ENCODE data around the gene CARD6.
A peak's percentile ranks its signal among the peaks of the same experiment; 100 is the strongest.

Gene CARD6

GRCh38 chr5:40909264-40909663 lies 68.1 kb downstream of the CARD6 start, which contains the start of gene C7:
Gene C7 (plus strand): TSS chr5:40909497. CDS start chr5:40909611, 114 bp downstream.
- TF ChIP-seq PPARA (CRISPR knock-in tag; IDR thresholded peaks at IDR 0.05; ENCODE audit: borderline replicate concordance) (no peak), ZC3H10 (CRISPR knock-in tag; IDR thresholded peaks at IDR 0.05) (no peak), SNAI2 (CRISPR knock-in tag; IDR thresholded peaks at IDR 0.05) (0 out of 2 replicates have a peak, but pooled peaks have one; percentile 46), TCF4 (CRISPR knock-in tag; IDR thresholded peaks at IDR 0.05; ENCODE audit: borderline replicate concordance) (peak; percentile 82), RARB (CRISPR knock-in tag; IDR thresholded peaks at IDR 0.05) (no peak), GLIS3 (CRISPR knock-in tag; IDR thresholded peaks at IDR 0.05) (no peak), ESRRG (CRISPR knock-in tag; IDR thresholded peaks at IDR 0.05) (no peak), ZNF565 (CRISPR knock-in tag; conservative IDR thresholded peaks at IDR 0.05; ENCODE audit: low read depth) (no peak), CSDC2 (CRISPR knock-in tag; IDR thresholded peaks at IDR 0.05) (no peak), ZFP3 (CRISPR knock-in tag; IDR thresholded peaks at IDR 0.05) (no peak), ZNF8 (CRISPR knock-in tag; IDR thresholded peaks at IDR 0.05) (no peak), TSHZ2 (CRISPR knock-in tag; IDR thresholded peaks at IDR 0.05) (no peak), ZNF70 (CRISPR knock-in tag; IDR thresholded peaks at IDR 0.05) (no peak)
- TF ChIP-seq, protein P1, sequence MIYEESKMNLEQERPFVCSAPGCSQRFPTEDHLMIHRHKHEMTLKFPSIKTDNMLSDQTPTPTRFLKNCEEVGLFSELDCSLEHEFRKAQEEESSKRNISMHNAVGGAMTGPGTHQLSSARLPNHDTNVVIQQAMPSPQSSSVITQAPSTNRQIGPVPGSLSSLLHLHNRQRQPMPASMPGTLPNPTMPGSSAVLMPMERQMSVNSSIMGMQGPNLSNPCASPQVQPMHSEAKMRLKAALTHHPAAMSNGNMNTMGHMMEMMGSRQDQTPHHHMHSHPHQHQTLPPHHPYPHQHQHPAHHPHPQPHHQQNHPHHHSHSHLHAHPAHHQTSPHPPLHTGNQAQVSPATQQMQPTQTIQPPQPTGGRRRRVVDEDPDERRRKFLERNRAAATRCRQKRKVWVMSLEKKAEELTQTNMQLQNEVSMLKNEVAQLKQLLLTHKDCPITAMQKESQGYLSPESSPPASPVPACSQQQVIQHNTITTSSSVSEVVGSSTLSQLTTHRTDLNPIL (CRISPR knock-in tag; IDR thresholded peaks at IDR 0.05; ENCODE audit: low read depth) = no peak
- TF ChIP-seq, protein P2, sequence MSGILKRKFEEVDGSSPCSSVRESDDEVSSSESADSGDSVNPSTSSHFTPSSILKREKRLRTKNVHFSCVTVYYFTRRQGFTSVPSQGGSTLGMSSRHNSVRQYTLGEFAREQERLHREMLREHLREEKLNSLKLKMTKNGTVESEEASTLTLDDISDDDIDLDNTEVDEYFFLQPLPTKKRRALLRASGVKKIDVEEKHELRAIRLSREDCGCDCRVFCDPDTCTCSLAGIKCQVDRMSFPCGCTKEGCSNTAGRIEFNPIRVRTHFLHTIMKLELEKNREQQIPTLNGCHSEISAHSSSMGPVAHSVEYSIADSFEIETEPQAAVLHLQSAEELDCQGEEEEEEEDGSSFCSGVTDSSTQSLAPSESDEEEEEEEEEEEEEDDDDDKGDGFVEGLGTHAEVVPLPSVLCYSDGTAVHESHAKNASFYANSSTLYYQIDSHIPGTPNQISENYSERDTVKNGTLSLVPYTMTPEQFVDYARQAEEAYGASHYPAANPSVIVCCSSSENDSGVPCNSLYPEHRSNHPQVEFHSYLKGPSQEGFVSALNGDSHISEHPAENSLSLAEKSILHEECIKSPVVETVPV (CRISPR knock-in tag; IDR thresholded peaks at IDR 0.05) = no peak
- TF ChIP-seq, protein P3, sequence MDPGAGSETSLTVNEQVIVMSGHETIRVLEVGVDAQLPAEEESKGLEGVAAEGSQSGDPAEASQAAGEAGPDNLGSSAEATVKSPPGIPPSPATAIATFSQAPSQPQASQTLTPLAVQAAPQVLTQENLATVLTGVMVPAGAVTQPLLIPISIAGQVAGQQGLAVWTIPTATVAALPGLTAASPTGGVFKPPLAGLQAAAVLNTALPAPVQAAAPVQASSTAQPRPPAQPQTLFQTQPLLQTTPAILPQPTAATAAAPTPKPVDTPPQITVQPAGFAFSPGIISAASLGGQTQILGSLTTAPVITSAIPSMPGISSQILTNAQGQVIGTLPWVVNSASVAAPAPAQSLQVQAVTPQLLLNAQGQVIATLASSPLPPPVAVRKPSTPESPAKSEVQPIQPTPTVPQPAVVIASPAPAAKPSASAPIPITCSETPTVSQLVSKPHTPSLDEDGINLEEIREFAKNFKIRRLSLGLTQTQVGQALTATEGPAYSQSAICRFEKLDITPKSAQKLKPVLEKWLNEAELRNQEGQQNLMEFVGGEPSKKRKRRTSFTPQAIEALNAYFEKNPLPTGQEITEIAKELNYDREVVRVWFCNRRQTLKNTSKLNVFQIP (CRISPR knock-in tag; IDR thresholded peaks at IDR 0.05; ENCODE audit: borderline replicate concordance, low read depth) = no peak
- TF ChIP-seq, protein P4, sequence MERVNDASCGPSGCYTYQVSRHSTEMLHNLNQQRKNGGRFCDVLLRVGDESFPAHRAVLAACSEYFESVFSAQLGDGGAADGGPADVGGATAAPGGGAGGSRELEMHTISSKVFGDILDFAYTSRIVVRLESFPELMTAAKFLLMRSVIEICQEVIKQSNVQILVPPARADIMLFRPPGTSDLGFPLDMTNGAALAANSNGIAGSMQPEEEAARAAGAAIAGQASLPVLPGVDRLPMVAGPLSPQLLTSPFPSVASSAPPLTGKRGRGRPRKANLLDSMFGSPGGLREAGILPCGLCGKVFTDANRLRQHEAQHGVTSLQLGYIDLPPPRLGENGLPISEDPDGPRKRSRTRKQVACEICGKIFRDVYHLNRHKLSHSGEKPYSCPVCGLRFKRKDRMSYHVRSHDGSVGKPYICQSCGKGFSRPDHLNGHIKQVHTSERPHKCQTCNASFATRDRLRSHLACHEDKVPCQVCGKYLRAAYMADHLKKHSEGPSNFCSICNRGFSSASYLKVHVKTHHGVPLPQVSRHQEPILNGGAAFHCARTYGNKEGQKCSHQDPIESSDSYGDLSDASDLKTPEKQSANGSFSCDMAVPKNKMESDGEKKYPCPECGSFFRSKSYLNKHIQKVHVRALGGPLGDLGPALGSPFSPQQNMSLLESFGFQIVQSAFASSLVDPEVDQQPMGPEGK (CRISPR knock-in tag; IDR thresholded peaks at IDR 0.05; ENCODE audit: borderline replicate concordance) = no peak
- peak; percentile 19; the same call in 1 of the 3 replicates for ATAC-seq

- no peak for ATAC-seq
- TF ChIP-seq ESRRG (CRISPR knock-in tag; IDR thresholded peaks at IDR 0.05) = no peak
- TF ChIP-seq BACH2 (CRISPR knock-in tag; IDR thresholded peaks at IDR 0.05; ENCODE audit: borderline replicate concordance) = no peak
- TF ChIP-seq, protein P4 (CRISPR knock-in tag; IDR thresholded peaks at IDR 0.05; ENCODE audit: borderline replicate concordance) = no peak
These were observed 68.6 kb downstream of the CARD6 start for GRCh38 chr5:40909723-40910122.

Measured in SK-N-SH treated with all-trans-retinoic acid at 6 μM for 48 hours (cell line).